Stimulated activated CD8-positive, alpha-beta memory T cell treated with anti-CD3 and anti-CD28 coated beads, Interleukin-15, amount 100 ng/mL, for 48 hours (primary cell): Measurements from ENCODE around the gene SFRP5.

ENCODE experiments used
- DNase-seq, 2 donors: peaks; one replicate each; pipeline ENCODE4 v3.0.0-alpha.2; 2020; ENCODE audit warnings: low read depth in 2 of 2

The SFRP5 gene

GRCh38 chr10:97785731-97786130 lies 13.9 kb upstream of the SFRP5 start:
- DNase-seq, result no peak

GRCh38 chr10:97785231-97785630 lies 13.4 kb upstream of the SFRP5 start:
- DNase-seq, result no peak

- DNase-seq, result no peak
Measured at GRCh38 chr10:97784200-97784810, 12.5 kb upstream of the SFRP5 start.

GRCh38 chr10:97782455-97783228 lies 10.8 kb upstream of the SFRP5 start:
- DNase-seq, result no peak

GRCh38 chr10:97781618-97782331 lies 10.0 kb upstream of the SFRP5 start:
- DNase-seq, result no peak

GRCh38 chr10:97780841-97781617 lies 9.2 kb upstream of the SFRP5 start:
- no peak for DNase-seq

GRCh38 chr10:97779975-97780374 lies 8.2 kb upstream of the SFRP5 start:
- DNase-seq, result no peak

GRCh38 chr10:97779492-97779891 lies 7.7 kb upstream of the SFRP5 start:
- DNase-seq, result no peak

GRCh38 chr10:97778452-97779302 lies 6.9 kb upstream of the SFRP5 start:
- no peak for DNase-seq

- no peak for DNase-seq
Measured at GRCh38 chr10:97777143-97777542, 5.3 kb upstream of the SFRP5 start.

GRCh38 chr10:97774811-97775294 lies 3.1 kb upstream of the SFRP5 start:
- no peak for DNase-seq

- DNase-seq, result no peak
Measured at GRCh38 chr10:97773096-97773495, 1.3 kb upstream of the SFRP5 start.

GRCh38 chr10:97771055-97771891 lies 526 bp downstream of the SFRP5 start:
- DNase-seq, result no peak

GRCh38 chr10:97770255-97770654 lies 1.5 kb downstream of the SFRP5 start:
- no peak for DNase-seq

GRCh38 chr10:97768322-97769315 lies 3.2 kb downstream of the SFRP5 start:
- no peak for DNase-seq

GRCh38 chr10:97766996-97767924 lies 4.5 kb downstream of the SFRP5 start:
- DNase-seq, result no peak

GRCh38 chr10:97766106-97766810 lies 5.5 kb downstream of the SFRP5 start:
- no peak for DNase-seq
